A549 treated with AZD2906 at 1 μM for 4 hours (cell line): ENCODE data around the gene TEAD1. TPM values are rescaled to one million over a fixed set of nuclear protein-coding genes. Genes with fewer than 3 reads are reported as not detected.

Experiments
- total RNA-seq: library from RNA; stranded (reverse); fragments of 200-300 nt; extraction: Qiagen RNA extraction; gene quantifications from 5 replicates; pipeline ENCODE4 v1.2.3, GENCODE V29; 2022

TEAD1 gene
- total RNA-seq: 52.1 to 80.2 TPM (median 74.6 TPM) in 5 replicates

DNA sequence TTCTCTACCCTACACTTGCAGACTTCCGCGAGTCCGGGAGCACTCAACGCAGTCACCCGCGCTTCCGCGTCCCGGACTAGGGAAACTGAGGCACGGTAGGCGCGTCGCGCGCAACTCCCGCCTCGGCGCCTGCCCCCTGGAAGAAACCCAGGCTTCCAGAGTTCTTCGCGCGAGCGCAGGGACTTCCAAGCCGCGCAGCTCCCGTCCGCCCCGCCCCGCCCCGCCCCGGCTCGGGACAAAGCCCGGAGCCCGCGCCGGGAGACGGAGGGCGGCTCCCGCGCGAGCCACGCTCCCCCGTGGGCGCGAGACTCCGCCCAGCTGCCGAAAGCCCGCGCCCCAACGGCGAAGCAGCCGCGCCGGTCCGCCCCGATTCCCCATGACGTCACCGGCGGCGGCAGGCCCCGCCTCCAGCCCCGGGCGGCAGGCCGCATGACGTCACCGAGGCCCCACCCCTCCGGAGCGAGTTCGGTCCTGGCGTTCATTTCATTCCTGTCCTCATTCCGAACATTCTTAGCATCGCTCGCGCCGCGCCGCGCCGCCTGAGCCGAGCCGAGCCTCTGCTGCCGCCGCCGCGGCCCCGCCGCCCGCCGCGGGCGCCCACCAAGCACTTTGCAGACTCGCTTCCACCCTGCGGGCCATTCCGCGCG, at the start of gene TEAD1:
Gene TEAD1, plus strand, starts transcription at position 498 of the 647 bp plus-strand sequence.

